ENCODE data around the gene PCNX1. TPM values are rescaled to one million over a fixed set of nuclear protein-coding genes. Genes with fewer than 3 reads are reported as not detected.

The PCNX1 gene
- total and polyA plus RNA-seq, 4 donors, result 5.2 to 103 (median 37.9) TPM

DNA sequence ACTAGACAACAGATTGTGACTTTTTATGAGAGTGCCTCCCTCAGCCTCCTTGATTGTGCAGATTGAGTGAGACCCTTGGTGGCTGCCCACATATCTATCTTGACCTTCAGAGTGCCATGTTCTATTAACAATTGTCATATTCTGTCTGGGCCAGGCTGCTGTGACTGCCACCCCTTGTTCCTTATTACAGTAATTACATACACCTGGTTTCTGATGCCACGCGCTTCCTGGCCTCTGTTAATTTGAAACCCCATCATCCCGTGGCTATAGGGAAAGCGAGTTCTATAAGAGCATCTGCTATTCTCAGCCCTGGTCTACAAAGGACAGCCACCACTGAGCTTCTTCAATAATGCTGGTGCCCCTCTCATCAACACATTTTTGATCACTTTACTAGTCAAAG, 228.7 kb downstream of the PCNX1 start:
- H3K36me3 ChIP-seq (ENCODE audit: control insufficient read depth in 4 of 4, insufficient read depth in 4 of 4, low read length in 4 of 4), result no peaks in the 10 kb centered on the region
- no peak overlapping the region for H3K9ac ChIP-seq (ENCODE audit: insufficient read depth in 1 of 2, low read length in 2 of 2)
- peaks cover 0 to 3% (median 0%) of the 10 kb centered on the region in 5 donors for H3K4me1 ChIP-seq (ENCODE audit: control insufficient read depth in 5 of 5, insufficient read depth in 5 of 5, low read length in 5 of 5)
- ATAC-seq (ENCODE audit: insufficient read depth, low FRiP score) (no peak), DNase-seq (no peak)
- peaks cover 0 to 7% (median 0%) of the 10 kb centered on the region in 4 donors for H3K9me3 ChIP-seq (ENCODE audit: control insufficient read depth in 4 of 4, insufficient read depth in 3 of 4, low read length in 3 of 4)
- H3K27me3 ChIP-seq (ENCODE audit: control insufficient read depth in 3 of 3, insufficient read depth in 3 of 3, low read length in 2 of 3), result no peaks in the 10 kb centered on the region
- H3K4me3 ChIP-seq, result no peak overlapping the region
- TF ChIP-seq, protein P1, sequence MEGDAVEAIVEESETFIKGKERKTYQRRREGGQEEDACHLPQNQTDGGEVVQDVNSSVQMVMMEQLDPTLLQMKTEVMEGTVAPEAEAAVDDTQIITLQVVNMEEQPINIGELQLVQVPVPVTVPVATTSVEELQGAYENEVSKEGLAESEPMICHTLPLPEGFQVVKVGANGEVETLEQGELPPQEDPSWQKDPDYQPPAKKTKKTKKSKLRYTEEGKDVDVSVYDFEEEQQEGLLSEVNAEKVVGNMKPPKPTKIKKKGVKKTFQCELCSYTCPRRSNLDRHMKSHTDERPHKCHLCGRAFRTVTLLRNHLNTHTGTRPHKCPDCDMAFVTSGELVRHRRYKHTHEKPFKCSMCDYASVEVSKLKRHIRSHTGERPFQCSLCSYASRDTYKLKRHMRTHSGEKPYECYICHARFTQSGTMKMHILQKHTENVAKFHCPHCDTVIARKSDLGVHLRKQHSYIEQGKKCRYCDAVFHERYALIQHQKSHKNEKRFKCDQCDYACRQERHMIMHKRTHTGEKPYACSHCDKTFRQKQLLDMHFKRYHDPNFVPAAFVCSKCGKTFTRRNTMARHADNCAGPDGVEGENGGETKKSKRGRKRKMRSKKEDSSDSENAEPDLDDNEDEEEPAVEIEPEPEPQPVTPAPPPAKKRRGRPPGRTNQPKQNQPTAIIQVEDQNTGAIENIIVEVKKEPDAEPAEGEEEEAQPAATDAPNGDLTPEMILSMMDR (IDR thresholded peaks at IDR 0.05; ENCODE audit: control extremely low read depth, extremely low read depth), result no peak
- WGBS, 2 donors, result 92% methylated on average over 4 of the region's 4 CpGs
- H3K27ac ChIP-seq (ENCODE audit: low read depth in 1 of 2, low read length in 1 of 2), result no peak overlapping the region

DNA sequence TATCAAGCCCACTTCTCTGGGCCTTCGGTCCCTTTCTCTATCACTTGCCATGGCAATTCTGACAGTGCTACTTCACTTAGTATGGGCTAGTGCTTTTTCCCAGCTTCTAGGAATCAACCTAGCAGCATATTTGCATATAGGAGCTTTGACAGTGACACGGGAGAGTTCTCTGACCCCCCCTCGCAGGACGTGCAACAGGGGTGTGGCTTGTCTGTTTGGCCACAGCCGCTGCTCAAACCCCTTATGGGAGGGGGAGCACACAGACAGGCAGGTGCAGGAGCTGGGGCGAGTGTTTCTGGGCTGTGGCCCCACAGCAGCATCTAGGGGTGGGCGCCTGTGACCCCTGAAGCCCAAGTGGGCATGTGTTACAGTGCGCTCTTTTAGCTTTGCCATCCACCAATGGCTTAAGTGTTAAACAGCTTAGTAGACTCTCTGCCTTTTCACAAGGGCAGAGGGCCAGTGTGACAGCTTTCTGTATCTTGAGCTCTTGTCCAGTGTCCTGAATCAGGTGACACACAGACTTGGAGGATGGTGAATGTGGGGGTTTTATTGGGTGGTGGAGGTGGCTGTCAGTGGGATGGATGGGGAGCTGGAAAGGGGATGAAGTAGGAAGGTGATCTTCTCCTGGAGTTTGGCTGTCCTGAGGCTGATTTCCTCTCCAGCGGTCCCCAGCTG, 229.3 kb downstream of the PCNX1 start:
- WGBS, 2 donors, result 88 to 90% methylated on average over 9 of the region's 9 CpGs
- TF ChIP-seq, protein P1 (IDR thresholded peaks at IDR 0.05; ENCODE audit: control extremely low read depth, extremely low read depth), result no peak
- Histone ChIP-seq H3K4me3 (no peak overlapping the region), H3K9ac (ENCODE audit: insufficient read depth in 1 of 2, low read length in 2 of 2) (no peak overlapping the region), H3K4me1 (ENCODE audit: control insufficient read depth in 5 of 5, insufficient read depth in 5 of 5, low read length in 5 of 5) (no peaks in the 10 kb centered on the region), H3K27ac (ENCODE audit: low read depth in 1 of 2, low read length in 1 of 2) (no peak overlapping the region), H3K36me3 (ENCODE audit: control insufficient read depth in 4 of 4, insufficient read depth in 4 of 4, low read length in 4 of 4) (no peaks in the 10 kb centered on the region), H3K9me3 (ENCODE audit: control insufficient read depth in 4 of 4, insufficient read depth in 3 of 4, low read length in 3 of 4) (peaks cover 0 to 7% (median 0%) of the 10 kb centered on the region in 4 donors), H3K27me3 (ENCODE audit: control insufficient read depth in 3 of 3, insufficient read depth in 3 of 3, low read length in 2 of 3) (no peaks in the 10 kb centered on the region)
- DNase-seq (no peak), ATAC-seq (ENCODE audit: insufficient read depth, low FRiP score) (no peak)

DNA sequence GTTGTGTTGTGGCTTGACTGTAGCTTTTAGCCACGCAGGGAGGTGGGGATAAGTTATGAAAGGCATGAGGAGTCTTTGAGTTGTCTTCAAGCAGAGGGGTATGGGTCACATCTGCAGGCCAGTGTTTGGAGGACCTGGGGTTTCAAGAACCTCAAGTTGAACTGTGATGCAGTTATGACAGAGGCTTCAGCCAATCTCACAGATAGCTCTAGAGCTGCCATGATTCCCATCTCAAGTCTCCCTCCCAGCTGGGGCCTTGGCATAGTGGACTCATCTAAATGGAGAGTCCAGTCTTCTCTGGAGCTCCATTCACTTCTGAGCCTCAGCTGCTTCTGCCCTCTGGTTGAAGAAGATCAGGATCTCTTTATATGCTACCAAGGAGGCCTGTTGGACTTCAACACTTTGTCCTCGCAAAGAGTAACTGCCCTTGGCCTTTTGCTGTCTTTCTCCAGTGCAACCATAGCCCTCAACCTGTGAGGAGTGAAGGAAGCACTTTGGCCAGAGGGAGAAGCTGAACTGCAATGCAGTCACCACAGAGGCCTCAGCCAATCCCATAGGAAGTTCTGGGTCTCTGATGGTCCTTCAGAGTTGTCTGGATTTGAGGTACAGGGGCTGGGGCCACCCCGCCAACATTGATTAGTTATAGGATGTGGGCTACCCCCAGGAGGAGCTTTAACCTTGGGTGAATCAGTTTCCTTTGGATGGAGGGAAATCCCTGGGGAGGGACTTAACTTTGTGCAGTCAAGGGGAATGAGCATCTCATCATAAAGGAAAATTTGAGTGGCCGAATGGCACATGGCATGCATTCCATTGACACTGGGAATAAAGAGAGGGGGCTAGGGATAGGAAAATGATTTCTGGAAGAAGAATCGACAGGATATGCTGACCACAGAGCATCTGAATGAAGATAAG, 230.5 kb downstream of the PCNX1 start:
- TF ChIP-seq, protein P1 (IDR thresholded peaks at IDR 0.05; ENCODE audit: control extremely low read depth, extremely low read depth), result no peak
- H3K36me3 ChIP-seq (ENCODE audit: control insufficient read depth in 4 of 4, insufficient read depth in 4 of 4, low read length in 4 of 4), result no peaks in the 10 kb centered on the region
- H3K27ac ChIP-seq (ENCODE audit: low read depth in 1 of 2, low read length in 1 of 2), result no peak overlapping the region
- H3K4me3 ChIP-seq, result no peak overlapping the region
- DNase-seq (no peak), ATAC-seq (ENCODE audit: insufficient read depth, low FRiP score) (no peak)
- H3K9ac ChIP-seq (ENCODE audit: insufficient read depth in 1 of 2, low read length in 2 of 2), result no peak overlapping the region
- H3K27me3 ChIP-seq (ENCODE audit: control insufficient read depth in 3 of 3, insufficient read depth in 3 of 3, low read length in 2 of 3), result no peaks in the 10 kb centered on the region
- 86 to 88% methylated on average over 5 of the region's 5 CpGs for WGBS, 2 donors
- no peaks in the 10 kb centered on the region for H3K4me1 ChIP-seq (ENCODE audit: control insufficient read depth in 5 of 5, insufficient read depth in 5 of 5, low read length in 5 of 5)
- H3K9me3 ChIP-seq (ENCODE audit: control insufficient read depth in 4 of 4, insufficient read depth in 3 of 4, low read length in 3 of 4), result peaks cover 0 to 7% (median 0%) of the 10 kb centered on the region in 4 donors
